ENCODE measurements around the gene NACAD. TPM values are rescaled to one million over a fixed set of nuclear protein-coding genes. Genes with fewer than 3 reads are reported as not detected.

NACAD gene
- total RNA-seq, 8 experiments from 2014 or later = 2.9 to 19.8 (median 11.6) TPM

DNA sequence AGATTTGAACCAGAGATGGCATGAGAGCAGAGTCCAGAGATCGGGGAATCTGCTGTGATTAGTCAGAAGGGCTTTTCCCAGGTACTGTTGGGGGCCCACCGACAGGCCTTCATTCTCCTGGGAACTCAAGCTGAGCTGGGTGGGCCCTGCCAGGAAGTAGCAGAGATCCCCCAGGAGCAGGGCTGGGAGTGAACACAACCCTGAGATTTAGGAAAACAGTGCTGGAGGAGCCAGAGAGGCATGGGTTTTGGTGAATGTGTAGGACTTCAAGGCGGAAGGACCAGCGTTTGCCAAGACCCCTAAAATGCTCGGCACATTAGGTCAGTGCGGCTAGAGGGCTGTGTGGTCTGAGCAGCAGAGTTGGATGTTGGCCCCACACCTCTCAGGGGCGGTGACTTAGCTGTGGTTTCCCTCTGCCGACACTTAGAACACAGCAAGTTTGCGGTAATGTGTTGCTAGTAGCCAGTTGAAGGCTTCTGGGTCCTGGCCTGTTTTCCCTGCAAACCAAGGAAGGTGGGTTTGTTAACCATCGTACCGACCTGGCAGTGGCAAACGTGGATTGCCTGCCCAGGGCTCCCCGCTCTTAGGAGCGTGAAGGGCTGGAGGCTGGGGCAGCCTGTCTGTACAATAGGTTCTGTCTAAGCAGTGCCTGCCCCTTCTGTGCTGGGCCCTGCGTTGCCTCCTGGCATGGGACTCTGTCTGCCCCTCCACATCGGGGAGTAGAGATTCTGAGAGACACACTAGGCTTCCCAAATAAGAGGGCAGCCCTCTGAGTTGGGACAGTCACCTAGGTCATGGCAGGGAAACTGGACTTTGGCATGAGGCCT, 14.0 kb downstream of the NACAD start:
- Histone ChIP-seq H3K4me3 (no peak overlapping the region), H3K4me1 (replicated peaks in 1 of 2) (peaks cover 13 to 16% of the 10 kb centered on the region in 2 donors), H3K27ac (peak overlapping the region; percentile 86 to 87)
- 74 to 100% (median 81%) methylated on average over 1 to 6 of the region's 16 CpGs; no CpG with 5 or more reads in 5 of the 10 experiments for WGBS, 10 experiments
- in situ Hi-C loops (cut with MboI; ENCODE audit: low pct_unique_long_range_greater_than_20kb in 2 of 9, low sequenced_read_pairs in 9 of 9, unreplicated experiment in 9 of 9) = no loop called here
- no peak for ATAC-seq (replicated peaks in 6 of 8)

DNA sequence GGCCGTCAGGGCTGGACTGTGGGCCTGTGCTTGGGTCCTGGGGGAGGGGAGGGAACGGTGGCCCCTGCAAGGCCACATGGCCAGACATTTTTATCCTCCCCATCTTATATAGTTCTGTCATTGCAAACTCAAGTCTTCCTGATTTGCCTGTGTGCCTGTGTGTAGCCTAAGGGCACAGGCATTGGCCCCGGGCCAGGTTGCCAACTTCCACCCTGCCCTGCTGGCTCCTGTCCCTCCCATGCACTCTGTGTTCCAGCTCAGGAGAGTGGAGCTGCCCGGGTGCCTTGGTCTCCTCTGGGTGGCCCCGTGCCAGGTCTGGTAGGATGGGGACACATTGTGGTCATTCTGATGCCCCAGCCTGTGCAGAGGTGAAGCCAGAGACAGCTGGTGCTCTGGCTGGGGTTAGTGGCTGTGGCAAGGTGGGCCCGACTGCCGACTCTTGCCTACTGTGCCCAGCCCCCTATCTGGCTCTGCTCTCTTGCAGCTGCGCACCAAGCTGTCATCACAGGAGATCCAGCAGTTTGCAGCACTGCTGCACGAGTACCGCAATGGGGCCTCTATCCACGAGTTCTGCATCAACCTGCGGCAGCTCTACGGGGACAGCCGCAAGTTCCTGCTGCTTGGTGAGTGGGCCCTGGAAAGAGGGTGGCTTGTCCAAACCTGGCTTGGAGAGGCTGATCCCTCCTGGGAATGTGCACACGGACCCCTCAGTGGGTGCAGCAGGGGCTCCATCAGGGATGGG, 14.8 kb downstream of the NACAD start:
- 40 to 100% (median 84%) methylated on average over 1 to 8 of the region's 15 CpGs; no CpG with 5 or more reads in 4 of the 10 experiments for WGBS, 10 experiments
- Histone ChIP-seq H3K4me1 (replicated peaks in 1 of 2) (peaks cover 13 to 16% of the 10 kb centered on the region in 2 donors), H3K4me3 (no peak overlapping the region), H3K27ac (peak overlapping the region; percentile 86 to 87)
- in situ Hi-C loops (cut with MboI; ENCODE audit: low pct_unique_long_range_greater_than_20kb in 2 of 9, low sequenced_read_pairs in 9 of 9, unreplicated experiment in 9 of 9) = no loop called here
- ATAC-seq (replicated peaks in 6 of 8) = peak in 3 of 8 experiments; percentile 16 to 45 (median 38)

DNA sequence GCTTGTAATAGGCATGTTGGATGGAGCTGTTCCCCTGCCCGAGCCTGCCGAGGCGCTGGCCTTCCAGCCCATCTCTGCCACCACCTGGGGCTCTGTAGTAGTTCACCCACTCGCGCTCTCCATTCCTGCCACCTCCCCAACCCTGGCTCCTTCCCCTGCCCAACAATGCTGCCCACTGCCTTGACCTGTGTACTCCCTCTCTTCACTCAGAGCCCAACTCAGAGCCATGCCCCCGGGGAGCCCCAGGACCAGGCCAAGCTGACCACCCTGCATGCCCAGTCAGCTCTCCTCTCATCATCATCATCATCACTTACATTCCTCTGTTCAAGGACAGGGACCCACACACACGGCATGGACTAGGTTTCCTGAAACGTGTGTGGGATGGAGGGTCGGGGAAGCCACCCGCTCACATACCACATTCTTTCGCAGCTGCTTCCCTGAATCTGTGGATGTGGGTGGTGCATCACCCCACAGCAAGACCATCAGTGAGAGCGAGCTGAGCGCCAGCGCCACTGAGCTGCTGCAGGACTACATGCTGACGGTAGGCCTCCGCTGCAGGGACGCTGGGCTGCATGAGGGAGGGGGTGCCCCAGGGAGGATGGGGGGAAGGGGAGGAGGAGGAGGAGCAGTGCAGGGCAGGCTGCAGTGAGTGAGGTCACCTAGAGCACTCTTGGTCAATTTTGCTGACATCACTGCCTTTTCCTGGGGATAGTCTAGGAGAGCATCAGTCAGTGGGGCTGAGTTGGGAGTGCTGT, 15.6 kb downstream of the NACAD start:
- ATAC-seq (replicated peaks in 6 of 8) = peak in 7 of 8 experiments; percentile 19 to 94 (median 93)
- no peak overlapping the region for H3K4me3 ChIP-seq
- 38 to 87% (median 63%) methylated on average over 1 to 5 of the region's 17 CpGs; no CpG with 5 or more reads in 4 of the 10 experiments for WGBS, 10 experiments

DNA sequence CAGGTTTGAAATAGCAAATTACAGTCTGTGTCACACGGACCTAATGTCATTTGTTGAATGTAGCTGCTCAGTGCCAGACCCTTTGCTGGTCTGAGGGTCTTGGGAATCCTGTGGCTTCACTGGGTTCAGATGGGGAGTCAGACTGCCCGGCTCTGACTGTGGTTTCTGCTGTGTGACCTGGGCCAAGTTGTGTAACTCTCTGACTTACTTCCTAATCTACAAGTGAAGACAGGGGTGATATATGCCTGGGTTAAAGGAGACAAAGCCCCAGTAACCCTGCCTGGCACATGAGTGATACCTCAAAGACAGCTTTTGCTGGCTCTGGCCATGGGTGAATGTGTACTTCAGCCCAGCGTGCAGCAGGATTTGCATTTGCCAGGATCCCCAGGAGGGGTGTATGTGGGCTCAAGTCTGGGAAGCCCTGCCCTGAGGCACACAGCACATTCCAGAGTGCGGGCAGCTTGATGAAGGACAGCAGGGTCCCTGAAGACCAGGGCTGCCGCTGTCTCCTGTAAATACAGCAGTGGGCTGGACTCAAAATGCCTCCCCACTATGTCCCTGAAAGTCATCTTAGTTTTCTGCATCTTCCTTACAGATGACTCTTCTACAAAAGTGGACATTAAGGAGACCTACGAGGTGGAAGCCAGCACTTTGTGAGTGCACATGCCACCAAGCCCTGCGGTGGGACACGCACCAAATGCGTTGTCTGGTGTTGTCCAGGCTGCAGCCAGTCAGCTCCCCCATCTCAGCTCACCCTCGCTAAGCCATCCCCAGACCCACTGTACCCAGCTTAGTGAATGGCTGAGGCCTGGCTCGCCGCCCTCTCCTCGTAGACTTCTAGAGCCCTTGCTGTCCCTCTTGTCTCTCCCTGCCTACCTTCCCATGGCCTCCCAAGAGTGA, 16.4 kb downstream of the NACAD start:
- H3K4me1 ChIP-seq (replicated peaks in 1 of 2) = peaks cover 13 to 16% of the 10 kb centered on the region in 2 donors
- peak overlapping the region; percentile 86 to 87 for H3K27ac ChIP-seq
- in situ Hi-C loops (cut with MboI; ENCODE audit: low pct_unique_long_range_greater_than_20kb in 2 of 9, low sequenced_read_pairs in 9 of 9, unreplicated experiment in 9 of 9) = no loop called here
- peak in 1 of 8 experiments; percentile 57 for ATAC-seq (replicated peaks in 6 of 8)
- 60 to 100% (median 97%) methylated on average over 1 to 7 of the region's 13 CpGs; no CpG with 5 or more reads in 2 of the 10 experiments for WGBS, 10 experiments
- H3K4me3 ChIP-seq = no peak overlapping the region

More for the DNA sequence above, 15.6 kb downstream of the NACAD start:
- in situ Hi-C loops (cut with MboI; ENCODE audit: low pct_unique_long_range_greater_than_20kb in 2 of 9, low sequenced_read_pairs in 9 of 9, unreplicated experiment in 9 of 9) = no loop called here
- peaks cover 13 to 16% of the 10 kb centered on the region in 2 donors for H3K4me1 ChIP-seq (replicated peaks in 1 of 2)
- peak overlapping the region; percentile 86 to 87 for H3K27ac ChIP-seq

DNA sequence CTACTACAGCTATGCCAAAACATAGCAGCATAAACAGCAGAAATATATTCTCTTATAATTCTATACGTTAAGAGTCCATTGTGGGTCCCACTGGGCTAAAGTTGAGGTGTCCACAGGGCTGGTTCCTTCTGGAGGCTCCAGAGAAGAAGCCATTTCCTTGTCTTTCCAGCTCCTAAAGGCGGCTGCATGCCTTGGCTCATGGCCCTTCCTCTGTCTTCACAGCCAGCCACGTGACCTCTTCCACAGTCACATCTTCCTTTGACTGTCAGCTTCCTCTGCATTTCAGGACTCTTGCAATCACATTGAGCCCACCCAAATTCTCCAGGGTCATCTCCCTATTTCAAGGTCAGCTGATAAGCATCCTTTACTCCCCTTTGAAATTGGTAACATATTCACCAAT, 17.2 kb downstream of the NACAD start:
- Histone ChIP-seq H3K27ac (no peak overlapping the region), H3K4me1 (replicated peaks in 1 of 2) (peaks cover 13 to 16% of the 10 kb centered on the region in 2 donors), H3K4me3 (no peak overlapping the region)
- ATAC-seq (replicated peaks in 6 of 8) = no peak
- 40 to 100% (median 81%) methylated on average over 1 to 3 of the region's 3 CpGs; no CpG with 5 or more reads in 4 of the 10 experiments for WGBS, 10 experiments
- in situ Hi-C loops (cut with MboI; ENCODE audit: low pct_unique_long_range_greater_than_20kb in 2 of 9, low sequenced_read_pairs in 9 of 9, unreplicated experiment in 9 of 9) = no loop called here

DNA sequence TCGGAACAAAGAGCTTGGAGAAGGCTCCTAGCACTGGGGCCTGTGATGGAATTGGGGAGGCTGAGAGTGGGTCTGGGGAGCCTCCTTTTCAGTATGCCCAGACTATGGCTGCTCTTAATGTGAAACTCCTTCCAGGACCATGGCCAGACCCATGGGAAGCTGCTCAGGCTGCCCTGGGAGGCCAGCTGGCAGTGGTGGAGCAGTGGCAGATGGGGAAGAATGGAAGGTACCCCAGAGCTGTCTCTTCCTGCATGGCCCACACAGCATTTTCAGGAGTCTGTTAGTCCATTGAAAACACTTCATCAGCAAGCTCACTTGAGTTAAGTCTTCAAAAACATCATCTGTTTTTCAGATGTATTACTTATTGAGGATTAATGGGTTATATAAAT, 18.5 kb downstream of the NACAD start:
- ATAC-seq (replicated peaks in 6 of 8) = no peak
- no peak overlapping the region for H3K4me3 ChIP-seq
- WGBS, 10 experiments = 100% methylated on average over 1 of the region's 1 CpG; no CpG with 5 or more reads in 9 of the 10 experiments
- H3K4me1 ChIP-seq (replicated peaks in 1 of 2) = peaks cover 13 to 16% of the 10 kb centered on the region in 2 donors
- in situ Hi-C loops (cut with MboI; ENCODE audit: low pct_unique_long_range_greater_than_20kb in 2 of 9, low sequenced_read_pairs in 9 of 9, unreplicated experiment in 9 of 9) = no loop called here
- H3K27ac ChIP-seq = no peak overlapping the region

DNA sequence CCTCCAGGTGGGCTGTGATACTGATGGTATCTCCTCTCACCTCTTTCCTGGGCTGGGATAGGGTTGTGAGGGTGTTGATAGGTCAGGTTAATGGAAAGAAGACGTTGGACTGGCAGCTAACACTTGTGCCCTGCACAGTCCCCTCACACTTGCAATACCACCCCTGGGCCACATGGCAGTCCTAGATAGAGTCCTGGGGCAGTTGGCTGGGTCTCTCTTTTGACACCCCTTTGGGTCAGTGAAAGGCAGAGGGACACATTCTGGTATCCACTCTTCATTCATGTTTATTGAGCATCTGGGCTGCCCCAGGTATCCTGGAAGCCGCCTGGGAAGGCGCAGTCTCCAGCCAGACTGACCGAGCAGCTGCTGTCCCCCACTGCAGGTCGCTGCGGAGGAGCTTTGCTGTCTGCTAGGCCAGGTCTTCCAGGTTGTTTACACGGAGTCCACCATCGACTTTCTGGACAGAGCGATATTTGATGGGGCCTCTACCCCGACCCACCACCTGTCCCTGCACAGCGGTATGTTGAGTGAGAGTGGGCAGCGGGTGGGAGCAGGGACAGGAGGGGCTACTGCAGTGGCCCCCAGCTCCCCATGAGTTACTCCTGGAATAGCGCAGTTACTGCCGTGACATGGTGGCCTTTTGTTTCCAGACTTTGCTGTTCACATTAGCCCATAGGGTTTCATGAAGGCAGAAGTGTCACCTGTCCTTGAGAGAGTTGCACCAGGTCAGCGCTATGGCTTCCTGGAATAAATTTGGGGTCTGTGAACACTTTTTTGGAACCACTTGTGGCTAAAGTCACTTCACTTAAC, 19.1 kb downstream of the NACAD start:
- H3K27ac ChIP-seq = no peak overlapping the region
- in situ Hi-C loops (cut with MboI; ENCODE audit: low pct_unique_long_range_greater_than_20kb in 2 of 9, low sequenced_read_pairs in 9 of 9, unreplicated experiment in 9 of 9) = no loop called here
- 100% methylated on average over 1 to 4 of the region's 15 CpGs; no CpG with 5 or more reads in 6 of the 10 experiments for WGBS, 10 experiments
- ATAC-seq (replicated peaks in 6 of 8) = no peak
- no peak overlapping the region for H3K4me3 ChIP-seq
- H3K4me1 ChIP-seq (replicated peaks in 1 of 2) = peaks cover 13 to 16% of the 10 kb centered on the region in 2 donors

DNA sequence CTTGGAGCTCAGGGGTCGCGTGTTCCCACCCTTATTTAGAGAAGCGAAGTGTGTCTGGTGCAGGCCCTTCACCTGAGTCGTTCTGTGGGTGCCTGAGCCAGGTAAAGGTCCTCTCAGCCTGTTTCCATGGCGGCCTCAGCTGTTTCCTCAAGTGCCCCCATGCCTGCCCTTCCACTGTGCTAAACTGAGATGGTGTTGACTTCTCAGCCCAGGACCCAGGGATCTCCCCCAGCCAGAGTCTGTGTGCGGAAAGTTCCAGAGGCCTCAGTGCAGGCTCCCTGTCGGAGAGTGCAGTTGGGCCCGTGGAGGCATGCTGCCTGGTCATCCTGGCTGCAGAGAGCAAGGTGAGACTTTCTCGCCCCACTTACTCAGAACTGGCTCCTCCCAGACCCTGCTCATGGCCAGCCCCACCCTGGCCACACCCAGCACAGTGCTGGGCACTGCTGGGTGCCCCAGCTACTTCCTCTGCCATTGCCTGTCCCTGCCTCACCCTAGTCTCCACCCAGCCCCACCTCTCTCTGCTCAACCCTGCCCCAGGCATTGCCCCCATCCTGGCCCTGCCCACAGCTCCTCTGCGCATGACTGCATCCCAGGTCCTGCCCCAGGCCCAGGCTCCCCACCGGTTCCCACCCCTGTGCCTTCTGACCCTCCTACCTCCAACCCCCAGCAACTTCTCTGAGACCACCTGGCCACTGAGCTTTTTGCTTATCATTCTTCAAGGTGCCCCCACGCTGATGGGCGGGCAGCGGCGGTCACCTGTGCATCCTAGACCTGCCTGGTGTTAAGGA, 20.3 kb downstream of the NACAD start:
- no peak overlapping the region for H3K4me3 ChIP-seq
- peak in 1 of 8 experiments; percentile 25 for ATAC-seq (replicated peaks in 6 of 8)
- in situ Hi-C loops (cut with MboI; ENCODE audit: low pct_unique_long_range_greater_than_20kb in 2 of 9, low sequenced_read_pairs in 9 of 9, unreplicated experiment in 9 of 9) = no loop called here
- 90 to 100% (median 98%) methylated on average over 4 to 8 of the region's 15 CpGs; no CpG with 5 or more reads in 6 of the 10 experiments for WGBS, 10 experiments
- no peak overlapping the region for H3K27ac ChIP-seq
- peaks cover 8% of the 10 kb centered on the region in 2 donors for H3K4me1 ChIP-seq (replicated peaks in 1 of 2)

DNA sequence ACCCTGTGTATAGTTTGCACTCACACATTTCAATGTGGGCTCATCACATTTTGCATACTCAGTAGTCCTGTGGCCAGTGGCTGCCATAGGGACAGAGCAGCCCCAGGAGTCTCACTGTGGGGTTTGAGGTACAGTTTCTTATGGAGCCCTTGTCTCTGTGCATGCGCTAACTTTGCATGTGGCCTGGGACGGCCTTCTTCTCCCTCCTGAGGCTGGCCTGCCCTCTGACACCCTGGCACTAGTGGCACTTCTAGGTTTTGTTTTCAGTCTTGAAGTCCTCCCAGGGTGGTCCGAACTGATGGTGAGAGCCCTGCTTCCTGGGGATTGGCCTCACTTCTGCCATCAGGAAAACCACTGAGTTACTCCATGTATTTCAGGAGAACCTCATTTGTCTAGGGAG, 21.2 kb downstream of the NACAD start:
- H3K27ac ChIP-seq = no peak overlapping the region
- peaks cover 0 to under 1% of the 10 kb centered on the region in 2 donors for H3K4me1 ChIP-seq (replicated peaks in 1 of 2)
- ATAC-seq (replicated peaks in 6 of 8) = no peak
- in situ Hi-C loops (cut with MboI; ENCODE audit: low pct_unique_long_range_greater_than_20kb in 2 of 9, low sequenced_read_pairs in 9 of 9, unreplicated experiment in 9 of 9) = no loop called here
- WGBS, 10 experiments = 83 to 100% (median 100%) methylated on average over 1 to 2 of the region's 3 CpGs; no CpG with 5 or more reads in 7 of the 10 experiments
- H3K4me3 ChIP-seq = no peak overlapping the region

DNA sequence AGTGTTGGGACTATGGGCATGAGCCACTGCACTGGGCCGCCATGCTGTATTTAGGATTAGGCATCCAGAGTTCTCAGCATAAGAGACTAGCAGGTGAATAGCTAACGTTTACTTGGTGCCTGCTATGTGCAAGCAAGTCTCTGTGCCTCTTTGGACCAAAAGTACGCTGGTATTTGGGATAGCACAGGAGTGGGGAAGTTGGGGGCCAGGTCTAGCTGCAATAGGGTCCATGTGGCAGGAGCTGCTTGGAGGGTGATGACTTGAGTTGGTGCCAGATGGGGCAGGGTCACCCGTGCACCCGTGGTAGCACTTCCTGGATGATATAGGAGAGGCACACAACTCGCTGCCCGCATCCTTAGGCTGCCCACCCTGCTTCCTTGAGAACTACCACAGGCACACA, 22.4 kb downstream of the NACAD start:
- no peak for ATAC-seq (replicated peaks in 6 of 8)
- no peaks in the 10 kb centered on the region for H3K4me1 ChIP-seq (replicated peaks in 1 of 2)
- H3K27ac ChIP-seq = no peak overlapping the region
- in situ Hi-C loops (cut with MboI; ENCODE audit: low pct_unique_long_range_greater_than_20kb in 2 of 9, low sequenced_read_pairs in 9 of 9, unreplicated experiment in 9 of 9) = no loop called here
- no peak overlapping the region for H3K4me3 ChIP-seq
- WGBS, 10 experiments = 80 to 100% (median 94%) methylated on average over 1 to 5 of the region's 7 CpGs; no CpG with 5 or more reads in 4 of the 10 experiments

All from motor neuron (in vitro differentiated cells).